NCI-H345 treated with DMSO at 0.1 percent for 48 hours (cell line): ENCODE results near the gene TM9SF3.
"Not testable (repeated sequence)": the region's sequence is repeated elsewhere in the genome, so short reads cannot be mapped to it uniquely, and the experiment has no call there.

Experiments used
- DNase-seq: peaks from one replicate; lab custom pipeline; 2025; ENCODE audit not compliant: unreplicated experiment; lab: John Stamatoyannopoulos, UW

The TM9SF3 gene

DNA sequence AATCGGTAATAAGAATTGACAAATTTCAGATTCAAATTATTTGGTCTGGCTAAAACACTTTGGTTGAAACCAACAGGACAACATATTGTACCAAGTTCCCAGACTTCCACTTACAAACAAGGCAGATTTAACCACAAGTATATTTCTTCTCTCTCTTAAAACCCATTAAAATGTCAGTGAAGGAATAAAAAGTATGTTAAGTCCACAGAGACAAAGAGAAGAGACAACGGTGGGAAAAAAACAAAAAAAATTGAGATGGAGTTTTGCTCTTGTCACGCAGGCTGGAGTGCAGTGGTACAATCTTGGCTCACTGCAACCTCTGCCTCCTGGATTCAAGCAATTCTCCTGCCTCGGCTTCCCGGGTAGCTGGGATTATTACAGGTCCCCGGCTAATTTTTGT lies 16.3 kb downstream of the TM9SF3 start:
- no peak for DNase-seq

DNA sequence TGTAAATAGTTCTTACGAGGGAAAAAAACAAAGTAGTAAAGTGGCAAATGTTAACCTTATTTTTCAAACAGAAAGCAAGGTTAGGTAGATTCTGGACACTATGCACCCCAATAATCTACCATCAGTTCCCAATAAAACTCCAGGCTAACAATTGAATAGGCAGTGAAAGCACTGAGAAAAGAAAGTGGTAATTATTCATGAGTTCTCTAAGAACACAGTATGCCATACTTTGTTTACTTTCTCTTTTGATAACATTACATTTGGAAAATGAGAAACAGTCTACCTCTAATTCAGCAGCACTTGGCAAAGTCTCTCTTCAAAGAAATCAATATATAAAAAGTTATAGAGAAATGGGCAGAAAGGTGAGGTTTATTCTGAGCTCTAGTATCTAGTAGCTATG lies 18.4 kb downstream of the TM9SF3 start:
- no peak for DNase-seq

DNA sequence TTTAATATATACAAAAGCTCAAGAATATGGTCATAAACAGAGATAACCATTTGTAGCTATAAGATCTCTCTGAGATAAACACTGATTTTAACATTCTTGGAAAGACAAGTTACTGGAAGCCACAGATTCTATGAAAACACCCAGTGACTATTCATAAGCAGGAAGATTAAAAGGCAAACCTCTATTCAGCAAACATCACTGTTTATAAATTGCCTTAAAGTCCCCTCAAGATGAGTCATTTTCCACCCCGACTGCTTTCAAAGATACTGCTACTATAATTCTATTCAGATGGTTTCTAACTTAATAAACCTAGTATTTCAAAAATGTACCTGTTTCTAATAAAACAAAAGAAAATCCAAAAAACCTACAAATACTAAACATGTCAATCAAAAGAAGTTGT lies 21.0 kb downstream of the TM9SF3 start:
- no peak for DNase-seq

DNA sequence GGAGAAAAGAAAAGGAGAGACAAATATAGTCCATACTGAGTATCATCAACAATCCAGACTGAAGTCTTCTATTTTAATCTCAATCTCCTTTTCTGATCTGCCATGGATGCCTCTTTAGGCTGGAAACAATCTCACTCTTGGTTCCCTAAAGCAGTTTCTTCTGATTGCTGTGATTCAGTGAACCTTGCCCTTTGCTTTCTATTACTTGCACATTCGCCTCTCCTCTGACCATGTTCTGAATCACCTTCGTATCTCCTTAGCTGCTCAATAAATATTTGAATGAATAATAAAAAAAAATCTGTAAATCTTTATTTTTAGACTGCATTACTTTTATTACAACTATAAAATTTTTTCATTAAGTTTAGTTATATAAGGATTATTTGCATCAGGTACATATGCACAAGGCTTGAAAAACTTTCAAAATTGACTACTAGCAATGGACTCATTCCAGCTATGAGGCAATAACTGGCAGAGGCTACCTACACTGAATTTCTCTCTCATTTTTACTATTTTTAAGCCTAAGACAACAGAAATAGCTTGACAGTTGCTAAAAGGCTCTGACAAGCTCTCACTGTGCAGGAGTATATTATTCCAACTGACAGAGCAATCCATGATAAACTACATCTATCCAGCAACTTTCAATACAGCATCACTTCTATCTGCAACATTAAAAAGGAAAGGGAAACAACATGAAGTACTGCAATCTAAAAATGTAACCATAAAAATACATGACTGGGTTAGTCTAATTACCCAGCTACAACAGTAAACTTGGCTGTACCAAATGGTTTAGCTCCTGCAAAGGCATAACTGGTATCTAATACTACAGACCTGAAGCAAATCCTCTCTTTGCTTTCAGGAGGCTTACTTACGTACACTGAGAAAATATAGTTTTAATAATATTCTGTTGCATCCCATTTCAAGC lies 25.6 kb downstream of the TM9SF3 start:
- DNase-seq: no peak

DNA sequence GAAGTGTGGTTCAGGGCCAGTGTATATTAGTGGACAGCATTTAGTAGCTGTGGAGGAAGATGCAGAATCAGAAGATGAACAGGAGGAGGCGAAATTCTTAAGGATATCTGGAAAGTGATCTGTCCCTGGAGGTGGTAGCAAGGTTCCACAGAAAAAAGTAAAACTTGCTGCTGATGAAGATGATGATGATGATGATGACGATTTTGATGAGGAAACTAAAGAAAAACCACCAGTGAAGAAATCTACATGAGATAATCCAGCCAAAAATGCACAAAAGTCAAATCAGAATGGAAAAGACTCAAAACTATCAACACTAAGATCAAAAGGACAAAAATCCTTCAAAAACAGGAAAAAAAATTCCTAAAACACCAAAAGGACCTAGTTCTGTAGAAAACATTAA lies 26.3 kb downstream of the TM9SF3 start:
- no peak for DNase-seq

DNA sequence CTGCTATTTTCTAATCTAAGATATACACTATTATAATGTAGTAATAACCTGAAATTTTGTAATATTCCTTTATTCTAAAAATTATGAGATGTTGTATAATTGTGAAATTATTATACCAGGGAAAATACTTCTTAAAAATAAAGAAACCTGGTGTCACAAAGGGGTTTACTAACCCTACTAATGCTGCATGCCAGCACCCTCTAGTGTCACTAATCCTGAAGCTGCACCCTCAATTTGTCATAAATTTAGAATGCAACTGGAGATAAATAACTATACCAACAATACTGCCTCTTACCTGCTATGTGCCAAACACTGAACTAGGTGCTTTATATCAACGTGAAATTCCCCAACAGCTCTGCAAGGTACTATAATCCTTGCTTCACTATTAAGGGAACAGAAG lies 30.8 kb downstream of the TM9SF3 start:
- DNase-seq: no peak

DNA sequence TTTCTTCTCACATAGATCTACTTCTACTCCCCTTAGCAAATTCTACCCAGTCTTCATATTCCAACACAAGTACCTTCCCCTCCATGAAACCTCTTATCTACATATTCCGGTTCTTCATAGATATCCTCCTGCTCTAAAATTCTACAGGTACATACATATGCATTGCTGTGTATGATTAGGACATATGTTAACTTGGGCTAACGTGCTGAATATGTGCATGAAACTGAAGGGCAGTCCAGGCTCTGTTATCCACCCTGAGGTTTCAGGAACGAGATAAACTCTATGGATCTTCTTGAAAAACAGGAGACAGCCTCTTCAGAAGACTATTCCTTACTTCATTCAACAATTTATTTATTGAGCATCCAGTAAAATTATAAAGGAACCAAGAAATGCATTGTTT lies 31.5 kb downstream of the TM9SF3 start:
- no peak for DNase-seq

DNA sequence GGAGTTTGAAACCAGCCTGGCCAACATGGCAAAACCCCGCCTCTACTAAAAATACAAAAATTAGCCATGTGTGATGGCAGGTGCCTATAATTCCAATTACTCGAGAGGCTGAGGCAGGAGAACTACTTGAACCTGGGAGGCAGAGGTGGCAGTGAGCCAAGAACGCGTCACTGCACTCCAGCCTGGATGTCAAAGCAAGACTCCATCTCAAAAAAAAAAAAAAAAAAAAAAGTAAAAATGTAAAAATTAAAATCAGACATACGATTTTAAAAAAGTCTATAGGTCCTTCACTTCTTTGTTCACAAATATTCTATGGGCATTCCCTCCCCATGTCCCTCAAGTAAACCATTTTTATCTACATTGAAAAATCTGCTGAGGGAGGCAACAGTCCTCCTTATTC lies 38.2 kb downstream of the TM9SF3 start:
- peak; percentile 19 for DNase-seq

DNA sequence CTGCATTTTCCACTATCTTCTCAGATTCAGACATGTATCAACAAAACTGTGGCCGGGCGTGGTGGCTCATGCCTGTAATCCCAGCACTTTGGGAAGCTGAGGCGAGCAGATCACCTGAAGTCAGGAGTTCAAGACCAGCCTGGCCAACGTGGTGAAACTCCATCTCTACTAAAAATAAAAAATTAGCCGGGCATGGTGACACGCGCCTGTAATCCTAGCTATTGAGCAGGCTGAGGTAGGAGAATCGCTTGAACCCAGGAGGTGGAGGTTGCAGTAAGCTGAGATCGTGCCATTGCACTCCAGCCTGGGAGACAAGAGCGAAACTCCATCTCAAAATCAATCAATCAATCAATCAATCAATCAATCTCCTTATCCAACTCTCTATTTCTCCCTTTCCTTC lies 41.3 kb downstream of the TM9SF3 start:
- not testable (repeated sequence) for DNase-seq

DNA sequence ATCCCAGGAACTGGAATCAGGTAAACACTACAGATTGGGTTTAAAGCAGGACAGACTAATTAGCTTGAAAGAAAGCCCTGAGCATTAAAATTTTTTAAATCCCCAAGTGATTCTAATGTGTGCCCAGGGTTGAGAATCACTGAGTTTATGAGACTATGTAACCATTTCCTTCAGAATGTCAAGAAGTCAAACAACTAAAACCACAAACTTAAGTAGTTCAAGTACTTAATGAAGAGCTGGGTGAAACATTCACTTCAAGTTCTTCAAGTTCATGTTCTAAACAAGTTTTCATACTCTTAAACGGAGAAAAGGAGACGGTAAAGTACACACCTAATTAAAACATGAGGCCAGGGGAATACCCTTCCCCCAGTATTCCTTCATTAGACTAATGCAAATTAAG lies 44.9 kb downstream of the TM9SF3 start:
- no peak for DNase-seq

DNA sequence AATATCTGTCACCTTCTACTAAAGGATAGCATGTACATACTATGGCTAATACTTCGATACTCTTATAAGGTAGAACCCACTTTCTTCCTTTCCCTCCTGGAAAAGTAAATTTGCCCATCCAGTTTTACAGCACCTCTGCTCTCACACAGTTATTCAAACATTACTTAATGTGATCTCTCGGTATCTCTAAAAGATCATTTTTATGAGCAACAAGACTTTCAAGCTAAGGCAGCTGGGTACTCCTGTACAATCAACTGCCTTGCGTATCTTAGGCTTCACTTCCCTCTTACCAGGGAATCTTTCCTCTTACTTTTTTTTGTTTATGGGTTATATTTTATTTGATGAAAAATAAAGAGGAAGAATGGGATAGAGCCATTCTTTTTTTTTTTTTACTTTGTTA lies 46.6 kb downstream of the TM9SF3 start:
- no peak for DNase-seq

DNA sequence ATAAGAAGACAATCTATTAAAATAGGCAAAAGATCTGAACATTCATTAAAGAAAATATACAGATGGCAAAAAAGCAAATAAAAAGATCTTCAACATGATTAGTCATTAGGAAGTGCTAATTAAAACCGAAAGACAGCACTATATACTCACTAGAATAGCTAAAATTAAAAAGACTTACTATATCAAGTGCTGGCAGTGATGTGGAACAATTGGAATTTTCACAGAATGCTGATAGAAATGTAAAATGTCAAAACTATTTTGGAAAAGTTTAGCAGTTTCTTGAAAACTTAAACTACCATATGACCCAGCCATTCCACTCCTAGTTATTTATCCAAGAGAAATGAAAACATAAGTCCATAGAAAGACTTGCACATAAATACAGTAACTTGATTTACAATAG lies 48.1 kb downstream of the TM9SF3 start:
- DNase-seq: no peak

DNA sequence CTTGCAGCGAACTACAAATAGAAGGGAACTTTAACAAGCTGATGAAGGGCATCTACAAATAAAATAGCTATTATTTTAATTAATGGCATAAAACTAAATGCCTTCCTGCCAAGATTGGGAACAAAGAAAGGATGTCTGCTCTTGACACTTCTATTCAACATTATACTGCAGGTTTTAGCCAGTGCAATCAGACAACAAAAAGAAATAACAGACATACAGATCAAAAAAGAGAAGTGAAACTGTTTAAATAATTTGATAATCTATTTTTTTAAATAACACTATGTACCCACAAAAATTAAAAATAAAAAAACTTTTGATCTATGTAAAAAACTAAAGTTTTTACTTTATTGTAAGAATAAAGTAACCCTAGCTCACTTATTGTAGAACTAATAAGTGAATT lies 50.7 kb downstream of the TM9SF3 start:
- DNase-seq: no peak

DNA sequence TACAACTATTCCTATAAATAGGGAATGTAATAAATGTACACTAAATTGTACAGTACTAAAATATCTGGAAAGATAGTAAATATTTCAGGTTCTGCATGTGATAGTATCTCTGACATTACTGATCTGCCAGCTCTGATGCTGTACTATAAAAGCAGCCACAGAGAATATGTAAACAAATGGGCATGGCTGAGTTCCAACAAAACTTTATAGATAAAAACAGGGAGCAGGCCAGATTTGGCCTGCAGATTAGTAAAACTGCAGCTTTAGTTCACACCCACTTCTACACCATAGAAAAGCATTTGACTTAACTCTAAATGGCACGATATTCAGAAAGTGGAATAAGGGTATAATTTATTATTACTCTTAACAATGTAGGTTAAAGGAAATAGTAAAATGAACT lies 54.3 kb downstream of the TM9SF3 start:
- DNase-seq: no peak

DNA sequence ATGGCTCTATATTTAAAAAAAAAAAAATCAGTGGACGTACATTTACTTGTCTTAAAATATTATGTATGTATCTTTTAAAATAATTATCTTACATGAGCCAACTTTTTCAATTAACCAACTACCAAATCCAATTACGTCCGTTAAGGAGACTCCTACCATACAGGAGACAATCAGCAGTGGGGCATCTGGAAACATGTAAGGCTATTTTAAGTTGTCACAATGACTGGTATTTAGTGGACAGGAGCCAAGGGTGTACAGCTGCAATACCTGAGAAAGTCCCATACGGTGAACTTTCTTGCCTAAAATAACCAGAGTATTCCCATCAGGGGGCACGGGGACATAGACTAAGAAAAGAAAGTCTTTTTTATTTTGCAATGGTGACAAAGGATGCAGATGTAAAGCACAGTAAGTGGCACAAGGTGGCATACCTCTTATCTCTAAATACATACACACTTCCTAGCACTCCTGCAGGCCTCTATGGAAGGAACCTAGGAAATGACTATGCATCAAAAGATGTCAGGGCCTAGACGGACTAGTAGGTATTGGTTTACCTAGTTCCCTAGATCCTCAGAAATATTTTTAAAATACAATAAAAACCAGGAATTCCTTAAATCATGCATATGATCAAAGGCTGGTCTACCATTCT lies 57.1 kb downstream of the TM9SF3 start:
- DNase-seq: no peak

DNA sequence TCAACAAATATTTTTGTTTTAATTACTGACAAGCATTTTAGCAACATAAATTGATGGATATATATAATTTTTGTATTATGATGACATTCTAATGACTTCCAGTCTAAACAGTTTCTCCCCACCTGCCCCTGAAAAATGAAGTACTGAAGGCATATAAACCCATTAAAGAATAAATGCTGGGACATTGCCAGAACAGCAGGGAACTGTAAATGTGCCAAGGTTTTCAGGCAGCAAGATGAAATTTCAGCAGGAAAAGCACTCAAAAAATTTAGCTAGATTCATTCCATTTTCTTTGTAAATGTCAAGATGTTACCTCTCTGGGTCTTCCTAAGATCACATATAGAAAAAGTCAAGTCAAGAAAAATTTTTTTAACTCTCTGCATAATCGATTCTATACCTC lies 62.1 kb downstream of the TM9SF3 start:
- DNase-seq: no peak

DNA sequence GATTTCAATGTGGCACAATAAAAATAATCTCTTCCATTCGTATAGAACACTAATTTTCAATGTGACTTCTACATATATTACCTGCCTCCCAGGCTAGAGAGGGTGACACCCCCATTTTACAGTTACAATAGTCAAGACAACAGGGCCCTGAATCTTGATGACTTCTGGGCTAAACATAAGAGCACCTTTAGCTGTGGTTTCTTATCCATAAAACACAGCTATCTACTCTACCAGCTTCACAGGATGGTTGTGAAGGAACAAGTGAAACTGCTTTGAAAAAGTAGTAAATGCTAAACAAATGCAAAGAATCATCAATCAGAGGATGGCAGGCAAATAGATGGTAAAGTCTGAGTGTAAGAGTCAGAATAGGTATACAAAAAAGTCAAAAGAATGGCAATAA lies 69.5 kb downstream of the TM9SF3 start:
- DNase-seq: no peak

DNA sequence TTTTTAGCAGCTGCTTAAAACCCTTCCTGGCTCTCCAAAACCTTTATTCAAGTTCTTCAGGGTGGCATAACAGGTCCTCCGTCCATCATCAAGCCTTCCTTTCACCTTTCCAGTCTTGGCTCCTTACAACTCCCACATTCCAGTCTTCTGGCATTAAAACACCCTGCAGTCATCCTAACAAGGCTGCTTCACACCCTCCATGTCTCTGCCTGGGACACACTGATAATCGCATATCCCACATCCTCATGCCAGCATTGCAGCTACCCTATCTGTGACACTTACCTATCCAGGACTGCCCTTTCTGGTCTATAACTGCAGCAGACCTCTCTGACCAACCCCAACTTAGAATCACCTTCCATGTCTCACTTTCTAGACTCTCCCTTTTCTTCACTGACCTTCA lies 70.5 kb downstream of the TM9SF3 start:
- DNase-seq: no peak

DNA sequence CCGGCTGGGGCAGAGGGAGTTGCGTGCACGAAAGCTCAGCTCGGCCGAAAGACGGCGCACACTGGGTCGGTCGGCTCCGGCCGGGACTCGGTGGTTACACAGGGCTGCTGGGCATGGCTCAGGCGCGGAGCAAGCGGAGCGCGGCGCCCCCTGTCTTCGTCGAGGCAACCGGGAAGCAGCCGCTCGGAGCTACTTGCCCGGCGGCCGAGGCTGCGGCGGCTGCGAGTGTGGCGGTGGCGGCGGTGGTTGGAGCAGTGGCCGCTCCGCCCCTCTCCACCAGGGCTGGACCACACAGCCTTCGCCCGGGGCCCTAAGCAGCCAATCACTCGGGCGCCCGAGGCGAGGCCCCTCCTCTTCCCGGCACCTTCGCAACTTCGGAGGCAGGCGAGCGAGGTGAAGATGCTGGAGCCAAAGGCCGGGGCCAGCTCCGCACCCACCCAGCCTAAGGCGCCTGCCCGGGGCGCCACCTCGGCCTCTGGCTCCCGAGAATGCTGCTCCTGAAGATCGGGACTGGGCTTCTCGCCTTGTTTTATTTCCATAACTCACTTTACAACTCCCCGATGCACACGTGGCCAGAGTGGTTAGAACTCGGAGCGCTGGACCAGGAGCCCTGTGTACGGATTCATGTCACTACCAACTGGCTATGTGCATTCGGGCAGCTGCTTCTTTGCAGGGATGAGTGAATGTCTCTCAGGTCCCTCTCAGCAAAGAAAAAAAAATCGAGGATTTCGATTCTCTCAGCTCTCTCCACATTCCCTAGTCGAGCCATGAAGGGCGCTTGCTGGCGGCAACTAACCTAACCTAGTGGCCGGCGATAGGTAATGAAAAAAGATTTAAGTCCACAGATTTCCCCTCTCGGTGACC lies 72.9 kb downstream of the TM9SF3 start, which contains the start of gene TLL2:
TSS of gene TLL2 (minus strand) at position 229 of the 864 bp plus-strand sequence. CDS start 241 bp downstream, outside the sequence.
- DNase-seq: peak; percentile 62

DNA sequence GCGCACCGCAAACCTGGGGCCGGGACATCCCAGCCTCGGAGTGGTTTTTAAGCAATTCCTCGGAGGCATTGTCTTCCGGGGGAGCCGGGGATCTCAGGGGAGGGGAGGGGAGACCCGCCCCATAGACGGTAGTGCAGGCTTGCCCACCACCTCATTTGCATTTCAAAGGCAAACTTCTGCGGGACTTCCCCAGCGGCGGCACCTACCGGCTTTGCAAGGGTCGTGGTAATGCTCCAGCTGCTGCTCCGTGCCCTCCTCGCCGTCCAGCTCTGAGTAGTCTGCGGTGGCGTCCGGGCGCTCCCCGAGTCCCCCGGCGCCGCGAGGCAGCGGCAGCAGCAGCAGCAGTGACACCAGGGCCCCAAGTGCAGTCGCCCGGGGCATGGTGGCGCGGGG lies 73.5 kb downstream of the TM9SF3 start:
- DNase-seq: peak; percentile 62

DNA sequence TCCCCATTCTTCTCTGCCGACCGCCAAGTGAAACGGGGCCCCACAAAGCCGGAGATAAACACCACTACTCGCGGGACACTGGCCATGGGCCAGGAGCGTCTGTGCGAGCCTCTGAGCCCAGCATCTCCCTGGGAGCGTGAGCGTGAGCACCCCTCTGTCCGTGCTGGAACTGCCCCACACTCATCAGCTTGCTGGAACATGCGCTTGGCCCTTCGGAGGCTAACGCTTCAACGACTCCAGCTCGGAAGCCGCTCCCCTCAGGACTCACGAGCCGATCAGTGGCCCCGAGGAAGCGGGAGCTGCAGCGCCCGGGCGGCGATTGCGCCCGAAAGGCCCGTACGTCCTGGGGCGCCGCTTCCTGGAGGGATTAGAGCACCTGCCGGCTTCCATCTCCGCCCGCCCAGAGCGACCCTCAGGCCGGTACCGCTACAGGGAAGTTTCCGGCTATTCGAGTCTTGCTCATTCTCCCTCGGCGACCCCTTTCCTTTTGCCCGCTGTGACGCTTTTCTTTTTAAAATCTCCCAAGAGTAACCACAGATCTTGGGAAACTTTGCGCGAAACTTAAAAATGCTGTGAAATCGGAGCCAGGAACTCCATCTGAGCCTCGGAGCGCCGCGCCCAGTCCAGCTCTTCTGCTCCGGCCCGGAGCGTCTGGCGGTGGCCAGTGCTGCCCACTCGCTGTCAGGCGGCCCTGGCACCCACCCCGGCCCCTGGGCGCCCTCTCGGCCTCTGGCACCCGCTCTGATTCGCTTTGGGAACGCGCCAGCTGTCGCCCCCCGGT lies 74.1 kb downstream of the TM9SF3 start:
- DNase-seq: no peak
